SK-N-MC (cell line): ENCODE results near the gene LGR5.
"Not testable (repeated sequence)": the region's sequence is repeated elsewhere in the genome, so short reads cannot be mapped to it uniquely, and the experiment has no call there.

Experiments
- DNase-seq: peaks from one replicate; pipeline ENCODE4 v3.0.0-alpha.2; 2011; ENCODE audit warnings: low read depth, low spot score
- H3K27ac ChIP-seq: fragments of 200-600 bp; sonication (generic); 2 replicates; pipeline ENCODE4 v1.5.1; 2016; ENCODE audit warnings: mixed run types
- H3K36me3 ChIP-seq: fragments of 200-600 bp; sonication (generic); 2 replicates; pipeline ENCODE4 v1.6.1; 2017; ENCODE audit warnings: antibody characterized with exemption, low read length, mixed read lengths; ENCODE audit not compliant: insufficient read depth
- H3K4me3 ChIP-seq: fragments of 200-600 bp; sonication (generic); 2 replicates; pipeline ENCODE4 v1.5.1; 2016
- H3K9ac ChIP-seq: fragments of 200-600 bp; sonication (generic); 2 replicates; pipeline ENCODE4 v1.8.0; 2017; ENCODE audit warnings: mixed run types, mixed read lengths; ENCODE audit not compliant: insufficient read length
- H3K9me3 ChIP-seq: fragments of 200-600 bp; sonication (generic); 2 replicates; pipeline ENCODE4 v1.6.1; 2017; ENCODE audit warnings: low read depth, mild to moderate bottlenecking, antibody characterized with exemption, low read length, moderate library complexity, mixed read lengths
- EZH2 ChIP-seq: fragments of 200-600 bp; sonication (generic); IDR thresholded peaks from one replicate; pipeline ENCODE4 v1.6.1; 2017; ENCODE audit warnings: antibody characterized with exemption
- FOXP2 ChIP-seq: optimal IDR thresholded peaks from 2 replicates; pipeline ENCODE3; 2011; ENCODE audit warnings: mild to moderate bottlenecking, moderate library complexity; ENCODE audit not compliant: insufficient read depth; ENCODE audit errors: extremely low read length, control extremely low read depth
- POLR2AphosphoS5 ChIP-seq: IDR thresholded peaks from 2 replicates; pipeline ENCODE4 v1.6.1; 2012; ENCODE audit warnings: mild to moderate bottlenecking, low read depth, low read length, borderline replicate concordance

Gene LGR5

GRCh38 chr12:71556875-71557274 is 117.3 kb downstream of the LGR5 start:
- no peak for TF ChIP-seq EZH2
- TF ChIP-seq POLR2AphosphoS5 = no peak
- no peak for TF ChIP-seq FOXP2
- Histone ChIP-seq H3K4me3 (no peak overlapping the region), H3K9ac (no peak overlapping the region), H3K9me3 (no peaks in the 10 kb centered on the region), H3K27ac (no peak overlapping the region), H3K36me3 (no peaks in the 10 kb centered on the region)
- no peak for DNase-seq

DNA sequence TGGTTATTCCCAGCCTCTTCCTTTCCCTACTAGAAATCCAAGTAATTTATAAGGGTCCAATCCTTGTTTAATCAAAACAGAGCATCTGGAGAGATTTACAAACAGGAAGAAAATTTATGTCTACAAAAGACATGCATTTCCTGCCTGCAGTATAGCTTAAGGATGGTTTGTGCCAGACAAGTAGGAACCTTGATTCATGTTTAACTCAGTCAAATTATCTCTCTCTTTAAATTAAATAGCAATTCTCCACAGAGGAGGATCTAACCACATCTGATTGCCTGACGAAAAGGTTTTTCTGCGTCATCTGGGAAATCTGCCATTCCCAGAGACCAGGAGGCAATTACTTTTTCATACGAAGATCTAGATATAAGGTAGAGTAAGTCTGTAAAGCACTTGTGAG is 118.8 kb downstream of the LGR5 start:
- Histone ChIP-seq H3K36me3 (no peaks in the 10 kb centered on the region), H3K4me3 (peak overlapping the region; percentile 26; the same call in 1 of the 2 replicates), H3K27ac (peak overlapping the region; percentile 52; the same call in 1 of the 2 replicates), H3K9ac (no peak overlapping the region), H3K9me3 (no peaks in the 10 kb centered on the region)
- DNase-seq = peak; percentile 86
- TF ChIP-seq EZH2 (no peak), FOXP2 (peak; percentile 51), POLR2AphosphoS5 (peak; percentile 53; the same call in 1 of the 2 replicates)

- DNase-seq = no peak
- no peak overlapping the region for H3K9ac ChIP-seq
- peak overlapping the region; percentile 21 for H3K27ac ChIP-seq
- no peaks in the 10 kb centered on the region for H3K9me3 ChIP-seq
- no peaks in the 10 kb centered on the region for H3K36me3 ChIP-seq
- peak overlapping the region; percentile 49; the same call in 1 of the 2 replicates for H3K4me3 ChIP-seq
- no peak for TF ChIP-seq POLR2AphosphoS5
- no peak for TF ChIP-seq FOXP2
- no peak for TF ChIP-seq EZH2
These were observed 123.3 kb downstream of the LGR5 start for GRCh38 chr12:71562676-71563595.

DNA sequence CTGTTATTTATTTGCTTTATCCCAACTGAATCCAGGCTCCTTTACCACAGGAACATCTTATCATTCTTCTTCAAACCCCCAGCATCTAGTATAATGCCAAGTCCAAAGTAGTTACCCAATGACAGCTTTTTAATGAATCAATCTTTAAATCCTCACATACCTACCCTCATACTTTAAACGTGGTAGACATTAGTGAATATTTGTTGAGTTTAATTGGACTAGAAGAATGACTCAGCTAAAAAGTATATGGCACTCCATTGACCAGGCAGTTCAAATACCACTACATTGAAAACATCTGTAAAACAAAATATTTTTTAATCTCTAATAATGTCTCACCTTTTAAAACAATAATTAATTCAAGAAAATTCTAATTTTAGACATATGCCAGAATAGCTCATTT is 125.9 kb downstream of the LGR5 start:
- TF ChIP-seq EZH2 (no peak), FOXP2 (no peak), POLR2AphosphoS5 (no peak)
- DNase-seq = no peak
- H3K27ac ChIP-seq = no peak overlapping the region
- H3K4me3 ChIP-seq = no peak overlapping the region
- H3K9ac ChIP-seq = no peak overlapping the region
- H3K9me3 ChIP-seq = no peaks in the 10 kb centered on the region
- H3K36me3 ChIP-seq = no peaks in the 10 kb centered on the region

- DNase-seq = no peak
- H3K9ac ChIP-seq = no peak overlapping the region
- H3K9me3 ChIP-seq = no peaks in the 10 kb centered on the region
- TF ChIP-seq EZH2 = no peak
- TF ChIP-seq POLR2AphosphoS5 = no peak
- no peak for TF ChIP-seq FOXP2
- H3K36me3 ChIP-seq = no peaks in the 10 kb centered on the region
- no peak overlapping the region for H3K27ac ChIP-seq
- no peak overlapping the region for H3K4me3 ChIP-seq
These were observed 127.1 kb downstream of the LGR5 start for GRCh38 chr12:71566655-71567054.

DNA sequence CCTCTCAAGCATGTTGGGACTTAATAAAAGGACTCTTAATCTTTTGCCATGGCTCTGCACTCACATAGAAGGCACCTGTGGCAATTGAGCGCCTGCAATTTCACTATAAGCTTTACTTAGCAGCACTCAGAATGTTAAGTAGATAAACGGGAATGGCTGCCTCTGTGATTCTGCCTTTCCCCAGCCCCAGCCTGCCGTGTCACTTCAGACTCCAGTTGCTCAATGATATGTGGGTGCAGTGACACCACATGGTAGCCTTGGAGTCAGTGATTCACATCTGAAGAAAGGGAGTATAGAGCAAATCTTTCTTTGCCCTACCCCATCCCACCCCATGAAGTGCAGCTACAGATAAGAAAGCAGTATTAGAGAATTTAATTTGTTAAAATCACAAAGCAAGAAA is 127.9 kb downstream of the LGR5 start:
- Histone ChIP-seq H3K4me3 (no peak overlapping the region), H3K27ac (no peak overlapping the region), H3K9ac (no peak overlapping the region), H3K9me3 (no peaks in the 10 kb centered on the region), H3K36me3 (no peaks in the 10 kb centered on the region)
- no peak for DNase-seq
- TF ChIP-seq FOXP2 (no peak), POLR2AphosphoS5 (no peak)

GRCh38 chr12:71569885-71570284 is 130.3 kb downstream of the LGR5 start:
- H3K4me3 ChIP-seq, H3K27ac ChIP-seq, H3K9me3 ChIP-seq, H3K36me3 ChIP-seq, DNase-seq, H3K9ac ChIP-seq: not testable (repeated sequence)

GRCh38 chr12:71576496-71576895 is 136.9 kb downstream of the LGR5 start:
- Histone ChIP-seq H3K9ac (no peak overlapping the region), H3K27ac (no peak overlapping the region), H3K4me3 (no peak overlapping the region), H3K36me3 (no peaks in the 10 kb centered on the region), H3K9me3 (no peaks in the 10 kb centered on the region)
- TF ChIP-seq FOXP2 (no peak), POLR2AphosphoS5 (no peak), EZH2 (no peak)
- no peak for DNase-seq

GRCh38 chr12:71578694-71579258 is 139.2 kb downstream of the LGR5 start:
- Histone ChIP-seq H3K9me3 (no peaks in the 10 kb centered on the region), H3K36me3 (no peaks in the 10 kb centered on the region), H3K9ac (no peak overlapping the region), H3K4me3 (no peak overlapping the region), H3K27ac (no peak overlapping the region)
- DNase-seq = no peak
- TF ChIP-seq FOXP2 = no peak
- no peak for TF ChIP-seq EZH2
- TF ChIP-seq POLR2AphosphoS5 = no peak
